GM21447 (cell line): ENCODE measurements around the gene PIP4K2A.
A peak's percentile ranks its signal among the peaks of the same experiment; 100 is the strongest.

ENCODE experiments used
- ATAC-seq: cut with Tn5 transposase; IDR thresholded peaks from one replicate; pipeline ENCODE4 v1.9.1; 2021; ENCODE audit not compliant: unreplicated experiment

Gene PIP4K2A

GRCh38 chr10:22604344-22605126, 109.8 kb downstream of the PIP4K2A start:
- no peak for ATAC-seq

GRCh38 chr10:22603581-22603980, 110.8 kb downstream of the PIP4K2A start:
- ATAC-seq = no peak

- ATAC-seq = no peak
Measured at GRCh38 chr10:22601618-22602017, 112.8 kb downstream of the PIP4K2A start.

DNA sequence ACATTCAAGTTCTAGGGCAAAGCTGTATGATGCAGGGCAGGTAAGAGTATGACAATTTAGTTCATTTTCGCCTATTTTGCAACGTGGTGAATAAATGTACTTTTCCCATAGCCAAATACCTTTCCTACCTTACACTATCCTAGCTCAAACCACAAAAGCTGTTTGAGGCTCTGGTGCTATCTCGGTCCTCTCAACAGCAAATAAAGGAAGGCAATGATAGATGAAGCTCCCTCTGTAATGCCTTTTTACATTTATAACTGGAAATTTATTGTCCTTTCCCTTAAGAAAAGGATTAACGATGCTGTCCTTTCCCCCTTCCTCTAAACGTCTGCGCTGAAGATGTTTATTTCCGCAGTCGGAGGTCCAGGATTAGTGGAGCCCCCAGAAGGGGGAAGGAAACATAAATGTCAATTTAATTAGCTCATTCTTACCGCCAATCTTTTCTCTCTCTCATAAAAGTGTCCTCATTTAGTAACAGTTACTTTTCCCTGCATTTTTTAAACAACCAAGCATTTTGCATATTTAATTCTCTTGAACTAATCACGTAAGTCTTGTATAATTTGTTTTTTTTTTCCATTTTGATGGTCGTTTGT, 114.6 kb downstream of the PIP4K2A start:
- no peak for ATAC-seq

DNA sequence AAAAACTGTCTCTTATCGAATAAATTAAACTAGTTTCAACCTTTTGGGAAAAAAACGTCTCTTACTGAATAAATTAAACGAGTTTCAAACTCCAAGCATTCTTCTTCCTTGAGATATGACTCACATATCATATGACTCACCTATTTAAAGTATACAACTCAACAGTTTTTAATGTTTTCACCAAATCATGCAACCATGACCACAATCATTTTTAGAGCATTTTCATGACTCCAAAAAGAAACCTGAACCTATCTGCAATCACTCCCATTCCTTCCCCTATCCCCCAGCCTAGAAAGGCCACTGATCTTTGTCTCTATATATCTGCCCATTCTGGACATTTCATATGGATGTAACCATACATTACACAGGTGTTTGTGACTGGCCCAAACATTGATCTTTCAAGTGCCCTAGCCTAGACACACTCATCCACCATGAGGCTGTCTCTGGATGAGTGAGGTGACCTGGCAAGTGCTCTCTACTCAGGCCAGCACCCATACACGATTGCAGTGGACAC, 115.3 kb downstream of the PIP4K2A start:
- ATAC-seq = no peak

GRCh38 chr10:22598478-22598877, 115.9 kb downstream of the PIP4K2A start:
- no peak for ATAC-seq

- ATAC-seq = peak; percentile 48
Measured at GRCh38 chr10:22597138-22597537, 117.2 kb downstream of the PIP4K2A start.

DNA sequence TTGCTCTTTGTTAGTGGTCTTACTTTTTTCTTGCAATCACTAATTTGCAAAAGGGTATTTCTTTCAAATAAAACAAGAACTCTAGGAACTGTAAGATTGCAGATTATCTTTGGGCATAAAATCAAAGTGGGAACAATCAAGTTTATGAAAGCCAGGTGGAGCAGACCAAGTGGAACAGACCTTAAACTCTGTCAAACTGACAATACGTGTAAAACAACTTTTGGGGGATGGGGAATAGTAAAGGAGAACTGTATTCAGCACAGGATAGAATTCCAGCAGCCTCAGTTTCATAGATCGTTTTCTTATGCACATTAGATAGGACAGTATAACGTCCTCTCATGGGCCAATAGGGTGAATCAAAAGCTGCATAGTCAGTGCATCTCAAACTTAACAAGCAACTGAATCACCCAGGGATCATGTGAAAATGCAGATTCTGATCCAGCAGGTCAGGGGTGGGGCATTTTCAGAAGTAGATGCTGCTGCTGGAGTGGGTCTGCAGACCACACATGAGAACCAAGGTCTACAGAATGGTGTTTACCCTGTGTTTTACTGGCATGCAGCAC, 120.7 kb downstream of the PIP4K2A start:
- ATAC-seq = no peak

DNA sequence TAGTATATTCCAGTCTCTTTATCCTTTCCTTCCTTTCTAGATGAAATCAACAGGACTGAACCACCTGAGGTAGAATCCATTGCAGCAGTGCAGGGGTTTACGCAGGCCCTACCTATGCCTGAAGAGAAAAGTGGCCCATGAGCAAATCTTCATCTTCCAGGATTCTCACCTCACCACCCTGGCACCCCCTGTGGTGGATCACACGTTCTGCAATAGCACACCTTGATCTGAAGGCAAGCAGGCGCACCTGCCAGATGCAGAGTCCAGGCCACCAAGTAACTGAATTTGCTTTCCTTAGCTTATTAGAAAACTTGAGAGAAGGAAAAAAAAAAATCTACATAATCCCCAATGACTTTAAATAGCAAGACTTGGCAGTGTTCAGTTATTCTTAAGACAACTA, 121.4 kb downstream of the PIP4K2A start:
- ATAC-seq = no peak

DNA sequence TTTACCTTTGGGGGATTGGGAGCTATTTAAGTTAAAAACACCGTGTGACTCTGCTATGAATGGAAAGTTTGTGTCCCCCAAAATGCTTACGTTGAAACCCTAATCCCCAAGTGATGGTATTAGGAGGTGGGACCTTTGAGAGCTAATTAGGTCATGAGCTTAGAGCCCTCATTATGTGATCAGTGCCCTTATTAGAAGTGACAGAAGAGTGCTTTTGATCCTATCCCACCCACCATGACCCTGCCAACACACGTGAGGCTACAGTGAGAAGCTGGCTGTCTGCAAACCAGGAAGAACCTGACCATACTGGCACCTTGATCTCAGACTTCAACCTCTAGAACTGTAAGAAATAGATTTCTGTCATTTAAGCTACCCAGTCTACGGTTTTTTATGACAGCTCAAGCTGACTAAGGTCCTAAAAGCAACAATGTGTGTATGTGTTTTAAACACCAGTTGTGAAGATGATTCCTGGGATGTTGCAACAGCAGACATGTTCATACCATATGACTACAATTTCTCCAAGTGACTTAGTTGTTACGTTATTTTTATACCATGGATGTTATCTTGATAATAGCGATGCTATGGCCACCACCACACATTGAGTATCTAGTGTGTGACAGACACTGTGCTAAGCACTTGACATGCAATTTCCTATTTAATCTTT, 124.4 kb downstream of the PIP4K2A start:
- ATAC-seq = no peak

DNA sequence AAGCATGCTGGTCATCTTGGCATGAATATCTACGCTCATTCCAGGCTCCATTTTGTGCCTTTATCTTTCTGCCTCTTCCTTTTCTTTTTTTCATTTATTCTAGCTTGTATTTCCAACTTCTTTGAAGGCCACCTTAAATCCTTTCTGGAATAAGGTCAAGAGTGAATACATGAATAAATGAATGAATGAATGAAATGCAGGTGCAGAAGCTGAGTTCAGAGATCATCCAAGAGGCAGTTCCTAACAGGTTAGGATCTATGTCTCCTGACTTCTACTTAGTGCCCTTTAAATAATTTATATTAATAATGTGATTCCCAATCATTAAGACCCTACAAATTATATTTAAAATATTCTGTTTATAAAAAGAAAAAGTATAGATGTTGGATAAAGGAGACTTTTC, 125.9 kb downstream of the PIP4K2A start:
- no peak for ATAC-seq

GRCh38 chr10:22583683-22584082, 130.7 kb downstream of the PIP4K2A start:
- ATAC-seq = no peak

- ATAC-seq = no peak
Measured at GRCh38 chr10:22581461-22581860, 132.9 kb downstream of the PIP4K2A start.

DNA sequence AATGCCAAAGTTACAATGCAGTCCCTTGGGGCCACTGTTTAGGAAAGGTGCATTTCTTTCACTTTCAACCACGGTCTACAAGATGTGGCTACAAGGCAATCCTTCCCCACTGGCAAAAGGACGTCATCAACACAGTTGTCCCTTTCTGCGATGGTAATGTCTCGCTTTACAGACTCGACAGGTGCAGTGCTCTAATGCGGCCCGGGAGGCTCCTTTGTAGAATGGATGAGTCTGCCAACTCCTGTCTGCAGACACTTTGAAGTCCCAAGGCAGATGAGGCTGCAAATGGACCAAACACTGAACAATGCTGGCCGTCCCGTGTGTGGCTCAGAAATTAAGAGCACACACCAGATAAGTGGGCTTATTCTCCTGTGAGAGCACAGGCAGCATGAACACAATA, 133.7 kb downstream of the PIP4K2A start:
- ATAC-seq = no peak

GRCh38 chr10:22579826-22580225, 134.6 kb downstream of the PIP4K2A start:
- ATAC-seq = no peak

DNA sequence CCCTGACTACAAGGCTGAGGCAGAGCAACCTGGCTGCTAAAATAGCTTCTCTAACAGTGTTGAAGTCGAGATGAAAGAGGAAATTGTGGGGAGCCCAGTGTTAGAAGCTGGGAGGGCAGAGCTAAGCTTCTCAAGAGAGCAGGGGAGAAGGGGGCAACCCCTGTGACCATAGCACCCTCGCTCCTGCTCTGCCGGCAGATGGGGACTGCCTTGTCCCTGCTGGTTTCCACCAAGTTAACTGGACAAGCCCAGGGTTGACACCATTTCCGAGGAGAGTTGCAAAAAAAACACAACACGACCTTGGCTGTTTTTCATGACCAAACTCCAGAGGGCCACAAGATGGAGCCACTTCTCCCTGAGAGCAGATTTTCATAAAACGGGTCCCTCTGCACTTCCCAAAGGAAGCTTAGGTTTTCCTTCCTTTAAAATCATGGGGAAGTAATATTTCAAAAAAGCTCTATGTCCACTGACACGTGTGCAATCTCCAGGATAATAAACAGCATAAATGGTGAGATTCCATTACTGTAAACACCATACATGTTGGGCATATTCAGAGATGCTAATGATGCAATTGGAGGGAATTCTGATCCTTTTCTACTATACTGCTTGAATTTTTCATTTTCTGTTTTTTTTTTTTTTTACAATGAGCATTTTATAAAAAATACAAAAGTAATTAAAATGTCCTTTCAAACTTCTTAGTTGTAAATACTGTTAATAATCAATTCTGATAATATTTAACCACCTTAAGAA, 140.4 kb downstream of the PIP4K2A start:
- ATAC-seq = no peak

- ATAC-seq = no peak
Measured at GRCh38 chr10:22570733-22571430, 143.5 kb downstream of the PIP4K2A start.

- no peak for ATAC-seq
Measured at GRCh38 chr10:22570234-22570633, 144.1 kb downstream of the PIP4K2A start.

- no peak for ATAC-seq
Measured at GRCh38 chr10:22568928-22569327, 145.4 kb downstream of the PIP4K2A start.

- ATAC-seq = no peak
Measured at GRCh38 chr10:22564060-22564459, 150.3 kb downstream of the PIP4K2A start.
